Measurements from ENCODE around the gene ADGRL4. TPM values are rescaled to one million over a fixed set of nuclear protein-coding genes. Genes with fewer than 3 reads are reported as not detected.

ADGRL4 gene
- total RNA-seq, 1 donor from 2014 or later: 0.07 TPM

DNA sequence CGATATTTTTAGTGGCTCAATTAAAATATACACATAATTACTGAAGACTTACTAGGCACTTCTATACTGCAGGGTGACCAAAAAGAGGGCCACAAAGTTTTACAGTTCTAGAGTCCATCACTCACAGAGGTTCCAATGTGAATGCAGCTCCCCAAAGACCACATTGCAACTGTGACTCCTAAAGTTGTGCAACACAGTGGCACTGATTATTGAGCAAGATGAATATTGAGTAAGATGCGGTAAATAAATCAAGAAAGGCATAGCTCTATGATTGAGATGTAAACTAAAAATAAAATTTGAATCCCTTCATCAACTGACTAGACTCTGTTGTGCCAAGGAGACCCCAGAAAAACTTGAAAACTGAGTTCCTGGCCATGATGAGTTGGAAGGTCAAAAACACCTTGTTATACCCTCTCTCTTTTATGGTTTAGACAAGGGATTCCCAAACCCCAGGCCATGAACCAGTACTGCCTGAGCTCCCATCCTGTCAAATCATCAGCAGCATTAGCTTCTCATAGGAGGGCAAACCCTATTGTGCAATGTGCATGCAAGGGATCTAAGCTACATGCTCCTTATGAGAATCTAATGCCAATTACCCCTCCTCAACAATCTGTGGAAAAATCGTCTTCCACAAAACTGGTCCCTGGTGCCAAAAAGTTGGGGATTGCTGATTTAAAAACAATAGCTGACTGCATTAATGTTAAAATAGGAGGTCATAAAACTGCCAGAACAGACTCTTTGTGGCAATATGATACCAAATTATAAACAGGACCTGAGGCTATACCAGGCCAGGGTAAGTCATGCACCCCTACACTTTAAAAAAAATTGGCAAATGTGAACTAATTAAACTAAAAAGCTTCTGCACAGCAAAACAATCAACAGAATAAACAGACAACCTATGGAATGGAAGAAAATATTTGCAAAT lies 94.3 kb downstream of the ADGRL4 start:
- no peaks in the 10 kb centered on the region for H3F3A ChIP-seq (ENCODE audit: low read depth)
- H3K9me3 ChIP-seq (ENCODE audit: low read depth): no peaks in the 10 kb centered on the region
- Mint-ChIP-seq H3K27ac (no peak overlapping the region), H3K4me3 (no peak overlapping the region), H3K27me3 (ENCODE audit: insufficient read depth, low read depth) (no peaks in the 10 kb centered on the region), H3K9me3 (no peaks in the 10 kb centered on the region), H3K4me1 (no peaks in the 10 kb centered on the region), H3K36me3 (no peaks in the 10 kb centered on the region)
- H3K79me2 ChIP-seq (ENCODE audit: low read depth): no peaks in the 10 kb centered on the region
- no peaks in the 10 kb centered on the region for H4K20me1 ChIP-seq (ENCODE audit: low read depth)
- H3K36me3 ChIP-seq: no peaks in the 10 kb centered on the region
- no peak for DNase-seq (ENCODE audit: low spot score)
- no peak overlapping the region for H3K27ac ChIP-seq
- TF ChIP-seq, protein P1, sequence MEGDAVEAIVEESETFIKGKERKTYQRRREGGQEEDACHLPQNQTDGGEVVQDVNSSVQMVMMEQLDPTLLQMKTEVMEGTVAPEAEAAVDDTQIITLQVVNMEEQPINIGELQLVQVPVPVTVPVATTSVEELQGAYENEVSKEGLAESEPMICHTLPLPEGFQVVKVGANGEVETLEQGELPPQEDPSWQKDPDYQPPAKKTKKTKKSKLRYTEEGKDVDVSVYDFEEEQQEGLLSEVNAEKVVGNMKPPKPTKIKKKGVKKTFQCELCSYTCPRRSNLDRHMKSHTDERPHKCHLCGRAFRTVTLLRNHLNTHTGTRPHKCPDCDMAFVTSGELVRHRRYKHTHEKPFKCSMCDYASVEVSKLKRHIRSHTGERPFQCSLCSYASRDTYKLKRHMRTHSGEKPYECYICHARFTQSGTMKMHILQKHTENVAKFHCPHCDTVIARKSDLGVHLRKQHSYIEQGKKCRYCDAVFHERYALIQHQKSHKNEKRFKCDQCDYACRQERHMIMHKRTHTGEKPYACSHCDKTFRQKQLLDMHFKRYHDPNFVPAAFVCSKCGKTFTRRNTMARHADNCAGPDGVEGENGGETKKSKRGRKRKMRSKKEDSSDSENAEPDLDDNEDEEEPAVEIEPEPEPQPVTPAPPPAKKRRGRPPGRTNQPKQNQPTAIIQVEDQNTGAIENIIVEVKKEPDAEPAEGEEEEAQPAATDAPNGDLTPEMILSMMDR (IDR thresholded peaks at IDR 0.05): no peak
- TF ChIP-seq EZH2phosphoT487 (IDR thresholded peaks at IDR 0.05): no peak
- no peak for TF ChIP-seq EZH2 (IDR thresholded peaks at IDR 0.05)
- H3K27me3 ChIP-seq: no peaks in the 10 kb centered on the region
- H2AFZ ChIP-seq (replicated peaks): no peak overlapping the region
- H3K4me2 ChIP-seq: no peak overlapping the region
- no peak overlapping the region for H3K4me3 ChIP-seq
- no peak overlapping the region for H3K9ac ChIP-seq
- H3K4me1 ChIP-seq: no peaks in the 10 kb centered on the region

DNA sequence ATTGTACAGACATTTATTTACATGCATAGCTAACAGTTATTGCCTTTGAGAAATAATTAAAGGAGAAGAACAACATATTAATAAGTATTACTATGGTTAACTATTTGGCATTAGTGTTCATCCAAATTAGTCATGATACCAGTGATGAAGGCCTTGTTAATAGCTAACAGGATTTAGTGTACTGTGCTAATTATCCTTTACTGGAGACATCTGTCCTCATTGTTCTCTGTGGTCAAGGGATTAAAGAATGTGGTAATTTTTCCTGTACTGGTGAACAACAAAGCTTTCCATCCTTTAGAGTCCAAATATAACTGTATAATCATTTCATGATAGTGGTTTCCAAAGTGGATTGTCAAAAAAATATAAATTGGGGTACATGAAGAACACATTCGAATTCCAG lies 103.9 kb downstream of the ADGRL4 start:
- Mint-ChIP-seq H3K27me3 (ENCODE audit: insufficient read depth, low read depth) (no peaks in the 10 kb centered on the region), H3K9me3 (no peaks in the 10 kb centered on the region), H3K27ac (no peak overlapping the region), H3K4me1 (no peaks in the 10 kb centered on the region), H3K4me3 (no peak overlapping the region), H3K36me3 (no peaks in the 10 kb centered on the region)
- H3K4me3 ChIP-seq: no peak overlapping the region
- no peak overlapping the region for H3K4me2 ChIP-seq
- no peaks in the 10 kb centered on the region for H3K9me3 ChIP-seq (ENCODE audit: low read depth)
- no peak overlapping the region for H3K9ac ChIP-seq
- no peaks in the 10 kb centered on the region for H4K20me1 ChIP-seq (ENCODE audit: low read depth)
- TF ChIP-seq, protein P1 (IDR thresholded peaks at IDR 0.05): no peak
- no peaks in the 10 kb centered on the region for H3K36me3 ChIP-seq
- no peaks in the 10 kb centered on the region for H3K79me2 ChIP-seq (ENCODE audit: low read depth)
- no peaks in the 10 kb centered on the region for H3F3A ChIP-seq (ENCODE audit: low read depth)
- no peaks in the 10 kb centered on the region for H3K4me1 ChIP-seq
- H3K27me3 ChIP-seq: no peaks in the 10 kb centered on the region
- no peak overlapping the region for H3K27ac ChIP-seq
- no peak overlapping the region for H2AFZ ChIP-seq (replicated peaks)
- DNase-seq (ENCODE audit: low spot score): no peak

DNA sequence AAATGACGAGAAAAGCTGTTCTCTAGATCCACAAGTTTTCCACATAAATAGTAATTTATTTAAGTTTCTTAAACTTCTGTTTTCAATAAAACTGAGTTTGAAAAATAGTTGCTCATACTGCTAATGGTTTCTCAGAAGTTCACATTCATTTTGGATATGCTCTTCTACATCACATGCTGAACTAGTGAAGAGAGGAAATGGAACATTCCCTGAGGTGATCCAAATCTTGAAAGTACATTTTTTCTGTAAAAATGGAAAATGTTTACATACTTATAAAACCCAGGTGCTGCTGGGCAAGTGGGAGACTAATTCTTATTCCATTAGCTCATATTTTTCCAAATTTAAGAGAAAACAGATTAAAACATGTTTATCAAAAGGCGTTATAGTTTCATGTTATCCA lies 111.7 kb downstream of the ADGRL4 start:
- H3K79me2 ChIP-seq (ENCODE audit: low read depth): no peaks in the 10 kb centered on the region

More for the DNA sequence above, 111.7 kb downstream of the ADGRL4 start:
- DNase-seq (ENCODE audit: low spot score): no peak
- Histone ChIP-seq H3K9me3 (ENCODE audit: low read depth) (no peaks in the 10 kb centered on the region), H3K4me1 (no peaks in the 10 kb centered on the region), H2AFZ (replicated peaks) (no peak overlapping the region), H3F3A (ENCODE audit: low read depth) (no peaks in the 10 kb centered on the region), H3K27me3 (no peaks in the 10 kb centered on the region), H3K27ac (no peak overlapping the region), H3K4me2 (no peak overlapping the region), H4K20me1 (ENCODE audit: low read depth) (no peaks in the 10 kb centered on the region), H3K4me3 (no peak overlapping the region), H3K9ac (no peak overlapping the region), H3K36me3 (no peaks in the 10 kb centered on the region)
- no peaks in the 10 kb centered on the region for H3K4me1 Mint-ChIP-seq
- no peak overlapping the region for H3K4me3 Mint-ChIP-seq
- TF ChIP-seq EZH2phosphoT487 (IDR thresholded peaks at IDR 0.05) (no peak), EZH2 (IDR thresholded peaks at IDR 0.05) (no peak)
- TF ChIP-seq, protein P1 (IDR thresholded peaks at IDR 0.05): no peak
- H3K9me3 Mint-ChIP-seq: no peaks in the 10 kb centered on the region
- no peaks in the 10 kb centered on the region for H3K27me3 Mint-ChIP-seq (ENCODE audit: insufficient read depth, low read depth)
- H3K27ac Mint-ChIP-seq: no peak overlapping the region
- no peaks in the 10 kb centered on the region for H3K36me3 Mint-ChIP-seq

Data from neural progenitor cell (in vitro differentiated cells).